Stimulated activated naive CD8-positive, alpha-beta T cell treated with anti-CD3 and anti-CD28 coated beads, Interleukin-15, Interleukin-2, amounts not matched to agents 100 ng/mL and 50 ng/mL, for 24 hours (primary cell): ENCODE results near the gene GKN1.

Experiments used
- H3K27ac Mint-ChIP-seq: one replicate; pipeline ENCODE4 v1.8.0; 2021; ENCODE audit warnings: mild to moderate bottlenecking, mixed read lengths
- H3K27me3 Mint-ChIP-seq: one replicate; pipeline ENCODE4 v1.8.0; 2021; ENCODE audit warnings: mixed read lengths
- H3K36me3 Mint-ChIP-seq: one replicate; pipeline ENCODE4 v1.8.0; 2021; ENCODE audit warnings: low read depth, mixed read lengths
- H3K4me1 Mint-ChIP-seq: one replicate; pipeline ENCODE4 v1.8.0; 2021; ENCODE audit warnings: low read depth, mixed read lengths
- H3K4me3 Mint-ChIP-seq: one replicate; pipeline ENCODE4 v1.8.0; 2021; ENCODE audit warnings: mild to moderate bottlenecking, mixed read lengths
- H3K9me3 Mint-ChIP-seq: one replicate; pipeline ENCODE4 v1.8.0; 2021; ENCODE audit warnings: mixed read lengths

The GKN1 gene

GRCh38 chr2:68974251-68974650, at the start of gene GKN1:
GKN1 (plus strand) TSS chr2:68974636; CDS start chr2:68974678, 42 bp downstream.
- Mint-ChIP-seq H3K4me3 (no peak within 1 kb of the TSS), H3K27me3 (peaks cover 34% of the 10 kb centered on the region), H3K4me1 (no peaks in the 10 kb centered on the region), H3K36me3 (no peaks in the 10 kb centered on the region), H3K9me3 (no peaks in the 10 kb centered on the region), H3K27ac (no peak within 1 kb of the TSS)

- Mint-ChIP-seq H3K27ac (no peak overlapping the region), H3K27me3 (no peaks in the 10 kb centered on the region)
These were observed 49.0 kb upstream of the GKN1 start for GRCh38 chr2:68925295-68925896.

GRCh38 chr2:68926796-68927195, 47.6 kb upstream of the GKN1 start:
- Mint-ChIP-seq H3K9me3 (no peaks in the 10 kb centered on the region), H3K4me1 (no peaks in the 10 kb centered on the region), H3K27me3 (no peaks in the 10 kb centered on the region), H3K36me3 (no peaks in the 10 kb centered on the region), H3K4me3 (no peak overlapping the region), H3K27ac (no peak overlapping the region)

More at GRCh38 chr2:68925295-68925896, 49.0 kb upstream of the GKN1 start:
- H3K4me1 Mint-ChIP-seq: no peaks in the 10 kb centered on the region
- no peaks in the 10 kb centered on the region for H3K9me3 Mint-ChIP-seq
- no peak overlapping the region for H3K4me3 Mint-ChIP-seq
- H3K36me3 Mint-ChIP-seq: no peaks in the 10 kb centered on the region

GRCh38 chr2:68931149-68931711, 43.2 kb upstream of the GKN1 start:
- no peaks in the 10 kb centered on the region for H3K27me3 Mint-ChIP-seq
- H3K4me1 Mint-ChIP-seq: no peaks in the 10 kb centered on the region
- no peaks in the 10 kb centered on the region for H3K9me3 Mint-ChIP-seq
- H3K36me3 Mint-ChIP-seq: no peaks in the 10 kb centered on the region
- H3K4me3 Mint-ChIP-seq: no peak overlapping the region
- no peak overlapping the region for H3K27ac Mint-ChIP-seq

- Mint-ChIP-seq H3K4me1 (no peaks in the 10 kb centered on the region), H3K4me3 (no peak overlapping the region), H3K9me3 (no peaks in the 10 kb centered on the region), H3K27me3 (no peaks in the 10 kb centered on the region), H3K27ac (no peak overlapping the region), H3K36me3 (no peaks in the 10 kb centered on the region)
These were observed 42.6 kb upstream of the GKN1 start for GRCh38 chr2:68931799-68932198.

GRCh38 chr2:68932402-68932801, 42.0 kb upstream of the GKN1 start:
- no peak overlapping the region for H3K27ac Mint-ChIP-seq

GRCh38 chr2:68934021-68934420, 40.4 kb upstream of the GKN1 start:
- no peaks in the 10 kb centered on the region for H3K4me1 Mint-ChIP-seq

More at GRCh38 chr2:68932402-68932801, 42.0 kb upstream of the GKN1 start:
- Mint-ChIP-seq H3K27me3 (no peaks in the 10 kb centered on the region), H3K36me3 (no peaks in the 10 kb centered on the region), H3K9me3 (no peaks in the 10 kb centered on the region), H3K4me3 (no peak overlapping the region), H3K4me1 (no peaks in the 10 kb centered on the region)

GRCh38 chr2:68935471-68935870, 39.0 kb upstream of the GKN1 start:
- Mint-ChIP-seq H3K36me3 (no peaks in the 10 kb centered on the region), H3K4me1 (no peaks in the 10 kb centered on the region), H3K4me3 (no peak overlapping the region), H3K27me3 (peaks cover 7% of the 10 kb centered on the region), H3K9me3 (no peaks in the 10 kb centered on the region), H3K27ac (no peak overlapping the region)

More at GRCh38 chr2:68934021-68934420, 40.4 kb upstream of the GKN1 start:
- Mint-ChIP-seq H3K9me3 (no peaks in the 10 kb centered on the region), H3K4me3 (no peak overlapping the region), H3K27ac (no peak overlapping the region), H3K36me3 (no peaks in the 10 kb centered on the region), H3K27me3 (no peaks in the 10 kb centered on the region)

- Mint-ChIP-seq H3K9me3 (no peaks in the 10 kb centered on the region), H3K27ac (no peak overlapping the region), H3K4me1 (no peaks in the 10 kb centered on the region), H3K36me3 (no peaks in the 10 kb centered on the region), H3K4me3 (no peak overlapping the region), H3K27me3 (peaks cover 7% of the 10 kb centered on the region)
These were observed 38.0 kb upstream of the GKN1 start for GRCh38 chr2:68936427-68936826.

- Mint-ChIP-seq H3K4me3 (no peak overlapping the region), H3K9me3 (no peaks in the 10 kb centered on the region), H3K4me1 (no peaks in the 10 kb centered on the region), H3K36me3 (no peaks in the 10 kb centered on the region), H3K27me3 (peaks cover 8% of the 10 kb centered on the region), H3K27ac (no peak overlapping the region)
These were observed 37.5 kb upstream of the GKN1 start for GRCh38 chr2:68936889-68937288.

GRCh38 chr2:68937346-68938055, 36.9 kb upstream of the GKN1 start:
- H3K27me3 Mint-ChIP-seq: peaks cover 14% of the 10 kb centered on the region
- H3K36me3 Mint-ChIP-seq: no peaks in the 10 kb centered on the region
- H3K9me3 Mint-ChIP-seq: no peaks in the 10 kb centered on the region
- no peak overlapping the region for H3K27ac Mint-ChIP-seq
- H3K4me3 Mint-ChIP-seq: no peak overlapping the region
- H3K4me1 Mint-ChIP-seq: no peaks in the 10 kb centered on the region

GRCh38 chr2:68938938-68939337, 35.5 kb upstream of the GKN1 start:
- Mint-ChIP-seq H3K36me3 (no peaks in the 10 kb centered on the region), H3K27me3 (peaks cover 20% of the 10 kb centered on the region), H3K27ac (no peak overlapping the region), H3K9me3 (no peaks in the 10 kb centered on the region), H3K4me1 (no peaks in the 10 kb centered on the region), H3K4me3 (no peak overlapping the region)

GRCh38 chr2:68939962-68940361, 34.5 kb upstream of the GKN1 start:
- Mint-ChIP-seq H3K27me3 (peaks cover 25% of the 10 kb centered on the region), H3K36me3 (no peaks in the 10 kb centered on the region), H3K4me1 (no peaks in the 10 kb centered on the region), H3K27ac (no peak overlapping the region), H3K9me3 (no peaks in the 10 kb centered on the region), H3K4me3 (no peak overlapping the region)

- peaks cover 28% of the 10 kb centered on the region for H3K27me3 Mint-ChIP-seq
- H3K4me1 Mint-ChIP-seq: no peaks in the 10 kb centered on the region
- H3K4me3 Mint-ChIP-seq: no peak overlapping the region
- no peaks in the 10 kb centered on the region for H3K9me3 Mint-ChIP-seq
- no peak overlapping the region for H3K27ac Mint-ChIP-seq
- H3K36me3 Mint-ChIP-seq: no peaks in the 10 kb centered on the region
These were observed 34.1 kb upstream of the GKN1 start for GRCh38 chr2:68940369-68940768.

- no peak overlapping the region for H3K27ac Mint-ChIP-seq
- H3K4me3 Mint-ChIP-seq: no peak overlapping the region
- no peaks in the 10 kb centered on the region for H3K4me1 Mint-ChIP-seq
- no peaks in the 10 kb centered on the region for H3K9me3 Mint-ChIP-seq
- peaks cover 39% of the 10 kb centered on the region for H3K27me3 Mint-ChIP-seq
- no peaks in the 10 kb centered on the region for H3K36me3 Mint-ChIP-seq
These were observed 31.6 kb upstream of the GKN1 start for GRCh38 chr2:68942827-68943226.
